ENCODE results near the gene IPCEF1.

The IPCEF1 gene

DNA sequence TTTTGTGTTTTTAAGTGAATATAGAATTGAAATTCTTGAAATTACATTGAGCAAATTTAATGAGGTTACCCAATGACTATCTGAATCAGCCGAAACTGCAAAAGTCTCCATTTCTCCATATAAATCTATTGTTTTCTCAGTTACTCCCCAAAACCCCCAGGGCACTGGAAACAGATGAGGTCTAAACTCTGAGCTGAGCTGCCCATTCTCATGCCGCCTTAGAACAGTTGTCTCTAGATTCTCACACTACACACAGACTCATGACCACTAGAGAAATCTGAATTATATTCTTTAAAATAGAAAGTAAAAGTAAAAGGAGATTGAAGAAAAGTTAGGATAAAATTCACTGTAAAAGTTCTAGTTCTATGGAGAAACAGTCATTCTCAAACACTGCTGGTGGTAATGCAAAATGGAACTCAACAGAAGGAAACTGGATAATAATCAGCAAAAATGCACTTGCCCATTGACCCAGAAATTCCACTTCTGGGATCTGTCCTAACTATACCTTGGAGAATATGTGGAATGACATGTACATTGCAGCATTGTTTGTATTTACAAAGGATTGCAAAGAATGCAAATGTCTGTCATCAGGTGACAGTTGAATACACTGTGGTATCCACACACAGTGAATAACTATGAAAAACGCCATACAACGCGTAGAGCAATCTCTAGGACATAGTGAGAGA, 125.5 kb downstream of the IPCEF1 start:
- Histone ChIP-seq H3K4me1 (ENCODE audit: control insufficient read depth, insufficient read depth, low read length) (no peaks in the 10 kb centered on the region), H3K27me3 (ENCODE audit: control insufficient read depth, insufficient read depth, low read length) (no peaks in the 10 kb centered on the region), H3K4me3 (ENCODE audit: low read depth, low read length) (no peak overlapping the region), H3K27ac (ENCODE audit: low read depth, low read length) (no peak overlapping the region), H3K9ac (ENCODE audit: low read depth, low read length) (no peak overlapping the region), H3K9me3 (ENCODE audit: control insufficient read depth, insufficient read depth, low read length) (no peaks in the 10 kb centered on the region), H3K36me3 (ENCODE audit: control insufficient read depth, insufficient read depth, low read length) (no peaks in the 10 kb centered on the region)

DNA sequence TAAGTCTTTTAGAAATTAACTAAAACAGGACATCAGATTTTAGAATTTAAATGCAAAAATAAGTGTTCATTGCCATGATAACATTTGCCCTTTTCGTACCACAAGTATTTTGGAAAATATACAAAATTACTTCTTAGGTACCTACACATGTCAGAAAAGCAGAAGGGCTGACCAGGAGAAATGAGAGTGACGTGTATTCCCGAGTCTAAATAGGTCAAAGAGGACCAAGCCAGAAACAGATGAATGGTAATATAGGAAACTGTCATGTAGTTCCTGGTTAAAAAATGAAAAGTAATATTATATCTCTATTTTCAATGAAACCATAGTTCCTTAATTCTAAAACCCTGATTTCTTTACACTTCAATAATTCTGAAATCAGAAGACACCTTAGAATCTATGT, 126.2 kb downstream of the IPCEF1 start:
- no peaks in the 10 kb centered on the region for H3K36me3 ChIP-seq (ENCODE audit: control insufficient read depth, insufficient read depth, low read length)
- no peaks in the 10 kb centered on the region for H3K9me3 ChIP-seq (ENCODE audit: control insufficient read depth, insufficient read depth, low read length)
- H3K4me3 ChIP-seq (ENCODE audit: low read depth, low read length): no peak overlapping the region
- no peak overlapping the region for H3K9ac ChIP-seq (ENCODE audit: low read depth, low read length)
- H3K4me1 ChIP-seq (ENCODE audit: control insufficient read depth, insufficient read depth, low read length): no peaks in the 10 kb centered on the region
- H3K27ac ChIP-seq (ENCODE audit: low read depth, low read length): no peak overlapping the region
- no peaks in the 10 kb centered on the region for H3K27me3 ChIP-seq (ENCODE audit: control insufficient read depth, insufficient read depth, low read length)

DNA sequence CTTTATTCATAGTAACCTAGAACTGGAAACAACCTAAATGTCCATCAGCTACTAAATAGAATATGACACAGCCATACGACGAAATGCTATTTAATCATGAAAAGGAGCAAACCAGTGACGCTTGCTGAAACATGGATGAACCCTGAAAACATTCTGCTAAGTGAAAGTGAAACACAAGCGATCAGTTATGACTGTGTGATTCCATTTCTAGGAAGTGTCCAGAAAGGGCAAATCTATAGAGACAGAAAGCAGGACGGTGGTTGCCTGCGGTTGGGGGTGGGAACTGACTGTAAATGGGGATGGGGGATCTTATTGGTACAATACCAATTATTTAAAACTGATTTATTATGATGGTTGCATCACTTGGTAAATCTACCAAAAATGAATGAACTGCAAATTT, 126.8 kb downstream of the IPCEF1 start:
- Histone ChIP-seq H3K4me3 (ENCODE audit: low read depth, low read length) (no peak overlapping the region), H3K9me3 (ENCODE audit: control insufficient read depth, insufficient read depth, low read length) (no peaks in the 10 kb centered on the region), H3K27ac (ENCODE audit: low read depth, low read length) (no peak overlapping the region), H3K36me3 (ENCODE audit: control insufficient read depth, insufficient read depth, low read length) (no peaks in the 10 kb centered on the region), H3K4me1 (ENCODE audit: control insufficient read depth, insufficient read depth, low read length) (no peaks in the 10 kb centered on the region), H3K9ac (ENCODE audit: low read depth, low read length) (no peak overlapping the region), H3K27me3 (ENCODE audit: control insufficient read depth, insufficient read depth, low read length) (no peaks in the 10 kb centered on the region)

DNA sequence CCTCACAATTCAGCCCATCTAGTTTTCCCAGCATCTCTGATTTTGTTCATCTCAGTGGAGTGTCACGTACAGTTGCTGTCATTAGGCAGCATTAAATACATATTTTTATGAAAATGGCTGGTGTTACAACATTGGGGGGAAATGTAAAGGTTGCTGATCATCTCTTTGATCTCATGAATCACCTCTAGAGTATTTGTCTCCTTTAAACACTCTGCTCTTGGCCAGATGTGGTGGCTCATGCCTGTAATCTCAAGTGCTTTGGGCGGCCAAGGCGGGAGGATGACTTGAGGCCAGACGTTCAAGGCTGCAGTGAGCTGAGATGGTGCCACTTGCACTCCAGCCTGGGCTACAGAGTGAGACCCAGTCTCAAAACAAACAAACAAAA, 128.1 kb downstream of the IPCEF1 start:
- Histone ChIP-seq H3K27ac (ENCODE audit: low read depth, low read length) (no peak overlapping the region), H3K4me1 (ENCODE audit: control insufficient read depth, insufficient read depth, low read length) (no peaks in the 10 kb centered on the region), H3K9me3 (ENCODE audit: control insufficient read depth, insufficient read depth, low read length) (no peaks in the 10 kb centered on the region), H3K9ac (ENCODE audit: low read depth, low read length) (no peak overlapping the region), H3K4me3 (ENCODE audit: low read depth, low read length) (no peak overlapping the region), H3K27me3 (ENCODE audit: control insufficient read depth, insufficient read depth, low read length) (no peaks in the 10 kb centered on the region), H3K36me3 (ENCODE audit: control insufficient read depth, insufficient read depth, low read length) (no peaks in the 10 kb centered on the region)

DNA sequence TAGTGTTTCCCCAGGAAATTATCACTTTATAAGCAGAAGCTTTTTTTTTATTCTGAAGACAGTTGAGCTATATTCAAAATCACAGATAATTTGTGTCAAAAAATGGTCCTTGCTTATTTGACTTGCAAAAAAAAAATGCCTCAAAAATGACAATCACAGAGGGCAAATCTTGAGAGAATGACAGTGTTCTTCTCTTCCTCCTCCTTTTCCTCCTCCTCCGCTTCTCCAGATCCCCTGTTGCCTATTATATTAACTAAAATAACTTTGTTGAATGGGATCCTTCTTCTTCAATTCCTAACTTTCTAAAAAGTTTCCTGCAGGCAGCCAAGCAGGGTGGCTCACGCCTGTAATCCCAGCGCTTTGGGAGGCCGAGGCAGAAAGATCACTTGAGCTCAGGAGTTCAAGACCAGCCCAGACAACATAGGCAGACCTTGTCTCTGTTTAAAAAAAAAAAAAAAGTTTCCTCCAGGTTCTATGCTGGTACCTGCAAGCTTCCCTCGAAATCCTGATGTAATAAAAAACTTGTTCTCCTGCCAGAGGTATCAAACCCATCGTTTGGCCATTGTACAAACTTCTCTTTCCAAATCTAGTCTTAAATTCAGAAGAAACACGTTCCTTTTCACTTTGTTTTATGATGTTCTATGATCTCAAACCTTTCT, 128.6 kb downstream of the IPCEF1 start:
- Histone ChIP-seq H3K4me1 (ENCODE audit: control insufficient read depth, insufficient read depth, low read length) (no peaks in the 10 kb centered on the region), H3K36me3 (ENCODE audit: control insufficient read depth, insufficient read depth, low read length) (no peaks in the 10 kb centered on the region), H3K27ac (ENCODE audit: low read depth, low read length) (no peak overlapping the region), H3K9ac (ENCODE audit: low read depth, low read length) (no peak overlapping the region), H3K4me3 (ENCODE audit: low read depth, low read length) (no peak overlapping the region), H3K9me3 (ENCODE audit: control insufficient read depth, insufficient read depth, low read length) (no peaks in the 10 kb centered on the region), H3K27me3 (ENCODE audit: control insufficient read depth, insufficient read depth, low read length) (no peaks in the 10 kb centered on the region)

DNA sequence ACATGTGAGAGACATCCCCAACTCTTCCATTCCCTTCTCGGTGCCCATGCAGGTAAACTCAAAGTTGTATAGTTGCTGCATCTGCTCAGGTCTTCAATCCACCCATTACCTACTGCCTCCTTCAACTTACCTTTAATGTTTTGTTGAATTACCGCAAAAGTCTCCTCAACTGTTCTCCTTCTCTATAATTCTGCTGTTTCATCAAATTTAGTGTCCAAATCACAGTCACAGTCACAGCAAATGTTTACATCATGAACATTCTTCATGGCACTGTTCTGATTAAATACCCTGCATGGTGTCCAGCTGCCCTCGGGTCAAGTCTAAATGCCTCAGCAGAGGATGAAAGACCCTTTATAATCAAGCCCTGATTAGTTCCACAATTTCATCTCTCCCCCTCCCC, 130.1 kb downstream of the IPCEF1 start:
- Histone ChIP-seq H3K9ac (ENCODE audit: low read depth, low read length) (no peak overlapping the region), H3K27me3 (ENCODE audit: control insufficient read depth, insufficient read depth, low read length) (no peaks in the 10 kb centered on the region), H3K9me3 (ENCODE audit: control insufficient read depth, insufficient read depth, low read length) (no peaks in the 10 kb centered on the region), H3K27ac (ENCODE audit: low read depth, low read length) (no peak overlapping the region), H3K36me3 (ENCODE audit: control insufficient read depth, insufficient read depth, low read length) (no peaks in the 10 kb centered on the region), H3K4me1 (ENCODE audit: control insufficient read depth, insufficient read depth, low read length) (no peaks in the 10 kb centered on the region), H3K4me3 (ENCODE audit: low read depth, low read length) (no peak overlapping the region)

DNA sequence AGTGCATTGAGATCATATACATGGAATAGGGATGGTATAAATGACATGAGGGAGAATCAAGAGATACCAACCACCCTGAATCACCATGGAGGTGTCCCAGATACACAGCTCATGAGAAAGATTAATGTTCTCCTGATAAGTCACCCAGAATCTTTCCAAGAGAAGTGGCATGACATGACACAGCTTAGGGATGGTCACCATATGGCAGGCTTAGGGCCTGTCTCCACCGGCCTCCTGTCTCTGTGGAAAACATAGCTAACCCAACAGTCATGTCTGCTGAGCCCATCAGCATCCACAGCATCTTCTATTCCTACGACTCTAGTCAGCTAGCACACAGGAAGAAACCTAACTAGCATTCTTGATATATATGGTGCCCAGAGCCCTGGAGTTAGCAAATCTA, 133.3 kb downstream of the IPCEF1 start:
- Histone ChIP-seq H3K27me3 (ENCODE audit: control insufficient read depth, insufficient read depth, low read length) (no peaks in the 10 kb centered on the region), H3K9ac (ENCODE audit: low read depth, low read length) (no peak overlapping the region), H3K36me3 (ENCODE audit: control insufficient read depth, insufficient read depth, low read length) (no peaks in the 10 kb centered on the region), H3K4me1 (ENCODE audit: control insufficient read depth, insufficient read depth, low read length) (peaks cover 7% of the 10 kb centered on the region; the same call in 1 of the 2 replicates), H3K9me3 (ENCODE audit: control insufficient read depth, insufficient read depth, low read length) (no peaks in the 10 kb centered on the region), H3K4me3 (ENCODE audit: low read depth, low read length) (no peak overlapping the region), H3K27ac (ENCODE audit: low read depth, low read length) (no peak overlapping the region)

DNA sequence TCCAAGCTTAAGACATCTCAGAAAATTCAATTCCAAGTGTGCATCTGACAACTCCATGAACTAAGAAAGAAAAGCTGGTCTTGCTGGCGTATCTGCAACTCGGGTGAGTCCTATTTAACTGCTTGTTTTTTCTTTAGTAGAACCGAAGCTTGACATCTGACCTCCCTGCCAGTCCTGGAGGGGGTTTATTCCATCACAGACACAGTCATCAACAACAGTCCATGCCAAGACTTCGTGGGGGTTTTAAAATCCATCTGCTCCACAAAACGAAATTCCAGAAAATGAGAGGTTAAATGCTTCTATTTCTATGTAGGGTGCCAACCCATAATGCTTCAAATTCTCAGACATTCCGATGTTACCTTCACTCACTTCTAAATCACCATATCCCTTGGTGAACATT, 133.9 kb downstream of the IPCEF1 start:
- no peak overlapping the region for H3K9ac ChIP-seq (ENCODE audit: low read depth, low read length)
- peaks cover 7% of the 10 kb centered on the region; the same call in 1 of the 2 replicates for H3K4me1 ChIP-seq (ENCODE audit: control insufficient read depth, insufficient read depth, low read length)
- H3K4me3 ChIP-seq (ENCODE audit: low read depth, low read length): no peak overlapping the region
- no peaks in the 10 kb centered on the region for H3K27me3 ChIP-seq (ENCODE audit: control insufficient read depth, insufficient read depth, low read length)
- no peak overlapping the region for H3K27ac ChIP-seq (ENCODE audit: low read depth, low read length)
- H3K9me3 ChIP-seq (ENCODE audit: control insufficient read depth, insufficient read depth, low read length): no peaks in the 10 kb centered on the region
- no peaks in the 10 kb centered on the region for H3K36me3 ChIP-seq (ENCODE audit: control insufficient read depth, insufficient read depth, low read length)

DNA sequence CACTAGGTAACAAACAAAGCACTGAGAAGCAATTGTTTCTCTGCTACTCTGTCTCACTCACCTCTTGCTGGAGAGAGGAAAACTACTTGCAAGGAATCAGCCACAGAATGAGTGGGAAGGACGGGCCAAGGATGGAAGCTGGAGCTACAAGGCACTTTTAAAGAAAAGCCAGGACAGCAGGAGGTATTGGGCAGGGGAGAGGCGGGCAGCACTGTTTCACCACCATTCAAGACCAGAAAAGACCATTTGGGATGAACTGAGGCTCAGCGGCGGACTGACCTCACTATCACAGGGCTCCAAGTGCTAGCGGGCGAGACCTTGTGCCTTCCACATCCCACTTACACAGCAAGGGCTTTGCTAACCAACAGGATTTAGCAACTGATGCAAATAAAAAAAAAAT, 137.4 kb downstream of the IPCEF1 start:
- Histone ChIP-seq H3K4me3 (ENCODE audit: low read depth, low read length) (no peak overlapping the region), H3K4me1 (ENCODE audit: control insufficient read depth, insufficient read depth, low read length) (peaks cover 7% of the 10 kb centered on the region; the same call in 1 of the 2 replicates), H3K27ac (ENCODE audit: low read depth, low read length) (no peak overlapping the region), H3K9ac (ENCODE audit: low read depth, low read length) (no peak overlapping the region), H3K9me3 (ENCODE audit: control insufficient read depth, insufficient read depth, low read length) (no peaks in the 10 kb centered on the region), H3K27me3 (ENCODE audit: control insufficient read depth, insufficient read depth, low read length) (no peaks in the 10 kb centered on the region), H3K36me3 (ENCODE audit: control insufficient read depth, insufficient read depth, low read length) (no peaks in the 10 kb centered on the region)

DNA sequence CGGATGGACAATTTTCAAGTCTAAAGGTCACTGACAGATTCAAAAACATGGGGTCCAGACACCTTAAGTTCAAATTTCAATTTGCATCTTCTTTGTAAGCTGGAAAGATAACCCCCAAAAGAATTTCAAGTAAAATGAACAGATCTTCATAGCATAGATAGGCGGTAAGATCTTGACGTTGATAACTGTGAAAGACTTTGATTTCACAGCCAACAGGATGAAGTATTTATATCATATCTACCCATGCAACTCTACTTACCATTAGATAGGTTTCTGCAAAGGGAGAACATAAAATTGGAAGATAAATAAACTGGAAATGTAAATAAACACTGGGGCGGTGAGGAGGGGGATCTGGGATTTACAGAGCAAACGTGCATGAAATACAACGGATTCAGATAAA, 137.8 kb downstream of the IPCEF1 start:
- Histone ChIP-seq H3K27me3 (ENCODE audit: control insufficient read depth, insufficient read depth, low read length) (no peaks in the 10 kb centered on the region), H3K27ac (ENCODE audit: low read depth, low read length) (no peak overlapping the region), H3K9ac (ENCODE audit: low read depth, low read length) (no peak overlapping the region), H3K4me1 (ENCODE audit: control insufficient read depth, insufficient read depth, low read length) (peaks cover 7% of the 10 kb centered on the region; the same call in 1 of the 2 replicates), H3K9me3 (ENCODE audit: control insufficient read depth, insufficient read depth, low read length) (no peaks in the 10 kb centered on the region), H3K36me3 (ENCODE audit: control insufficient read depth, insufficient read depth, low read length) (no peaks in the 10 kb centered on the region), H3K4me3 (ENCODE audit: low read depth, low read length) (no peak overlapping the region)

DNA sequence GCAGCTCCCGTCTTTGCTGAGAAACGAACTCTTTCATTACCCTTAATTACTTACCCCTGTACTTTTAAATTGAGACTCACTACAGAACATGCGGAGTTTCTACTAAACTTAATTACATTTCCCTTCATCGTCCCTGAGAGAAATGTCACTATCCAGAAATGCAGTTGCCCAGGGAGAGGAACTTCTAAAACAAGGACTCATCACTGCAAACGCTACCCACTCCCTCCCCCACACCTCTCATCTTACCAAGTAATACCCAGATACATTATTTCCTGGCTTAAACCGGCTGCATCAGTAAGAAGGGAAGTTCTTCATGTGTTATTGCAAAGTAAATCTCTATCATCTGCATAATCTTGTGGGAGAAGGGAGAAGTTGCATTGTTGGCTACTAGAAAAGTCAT, 138.3 kb downstream of the IPCEF1 start:
- H3K9ac ChIP-seq (ENCODE audit: low read depth, low read length): no peak overlapping the region
- no peak overlapping the region for H3K27ac ChIP-seq (ENCODE audit: low read depth, low read length)
- no peaks in the 10 kb centered on the region for H3K36me3 ChIP-seq (ENCODE audit: control insufficient read depth, insufficient read depth, low read length)
- no peaks in the 10 kb centered on the region for H3K27me3 ChIP-seq (ENCODE audit: control insufficient read depth, insufficient read depth, low read length)
- H3K4me1 ChIP-seq (ENCODE audit: control insufficient read depth, insufficient read depth, low read length): peaks cover 7% of the 10 kb centered on the region; the same call in 1 of the 2 replicates
- H3K4me3 ChIP-seq (ENCODE audit: low read depth, low read length): no peak overlapping the region
- no peaks in the 10 kb centered on the region for H3K9me3 ChIP-seq (ENCODE audit: control insufficient read depth, insufficient read depth, low read length)

Data from HUES48 (cell line).